ENCODE measurements around the gene SCARB1. TPM values are rescaled to one million over a fixed set of nuclear protein-coding genes. Genes with fewer than 3 reads are reported as not detected.

Gene SCARB1
- total and polyA plus RNA-seq, 2 of the 13 experiments (the other 11 are each of a cell fraction or from before 2014, with no cell fraction given): 63.4 to 160 TPM

DNA sequence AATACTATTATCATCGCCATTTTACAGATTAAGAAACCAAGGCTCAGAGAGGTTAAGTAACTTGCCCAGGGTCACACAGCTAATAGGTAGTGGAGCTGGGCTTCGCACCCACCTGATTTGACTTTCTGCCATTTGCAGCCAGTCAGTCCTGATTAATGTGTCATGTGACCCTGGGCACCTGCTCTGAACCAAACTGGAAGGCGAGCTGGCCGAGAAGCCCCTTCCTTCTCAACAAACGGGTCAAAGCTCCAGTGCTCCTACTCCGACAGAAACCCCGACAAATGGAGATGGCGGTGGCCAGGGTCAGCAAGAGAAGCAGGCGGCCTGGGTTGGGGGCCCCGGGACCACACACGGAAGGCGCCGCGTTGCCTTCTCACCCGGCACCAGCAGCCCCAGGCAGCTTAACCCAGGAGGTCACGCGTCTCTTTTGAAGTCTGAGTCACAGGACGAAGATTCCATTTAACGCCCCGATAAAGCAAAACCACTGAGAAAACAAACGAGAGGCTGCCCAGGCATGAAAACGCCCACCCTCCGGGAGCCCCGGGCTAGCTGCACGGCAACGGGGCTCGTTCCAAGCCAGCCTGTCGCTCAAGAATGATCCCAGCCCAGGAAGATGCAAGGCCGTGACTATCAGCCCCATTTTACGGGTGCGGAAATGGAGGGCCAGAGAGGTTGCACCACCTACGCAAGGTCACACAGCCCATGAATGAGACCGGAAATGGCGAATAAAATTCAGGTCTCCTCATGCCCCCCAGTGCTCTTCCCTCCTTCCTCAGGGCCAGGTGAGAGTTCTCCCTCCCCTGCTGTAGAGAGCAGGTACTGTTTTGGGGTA, 124.8 kb downstream of the SCARB1 start (continued):
- 0 out of 2 replicates have a peak, but pooled peaks have one; percentile 20 for TF ChIP-seq DNMT3B (CRISPR knock-in tag; conservative IDR thresholded peaks at IDR 0.05)
- TF ChIP-seq, protein P1, sequence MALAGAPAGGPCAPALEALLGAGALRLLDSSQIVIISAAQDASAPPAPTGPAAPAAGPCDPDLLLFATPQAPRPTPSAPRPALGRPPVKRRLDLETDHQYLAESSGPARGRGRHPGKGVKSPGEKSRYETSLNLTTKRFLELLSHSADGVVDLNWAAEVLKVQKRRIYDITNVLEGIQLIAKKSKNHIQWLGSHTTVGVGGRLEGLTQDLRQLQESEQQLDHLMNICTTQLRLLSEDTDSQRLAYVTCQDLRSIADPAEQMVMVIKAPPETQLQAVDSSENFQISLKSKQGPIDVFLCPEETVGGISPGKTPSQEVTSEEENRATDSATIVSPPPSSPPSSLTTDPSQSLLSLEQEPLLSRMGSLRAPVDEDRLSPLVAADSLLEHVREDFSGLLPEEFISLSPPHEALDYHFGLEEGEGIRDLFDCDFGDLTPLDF (CRISPR knock-in tag; IDR thresholded peaks at IDR 0.05): no peak
- TF ChIP-seq, protein P2, sequence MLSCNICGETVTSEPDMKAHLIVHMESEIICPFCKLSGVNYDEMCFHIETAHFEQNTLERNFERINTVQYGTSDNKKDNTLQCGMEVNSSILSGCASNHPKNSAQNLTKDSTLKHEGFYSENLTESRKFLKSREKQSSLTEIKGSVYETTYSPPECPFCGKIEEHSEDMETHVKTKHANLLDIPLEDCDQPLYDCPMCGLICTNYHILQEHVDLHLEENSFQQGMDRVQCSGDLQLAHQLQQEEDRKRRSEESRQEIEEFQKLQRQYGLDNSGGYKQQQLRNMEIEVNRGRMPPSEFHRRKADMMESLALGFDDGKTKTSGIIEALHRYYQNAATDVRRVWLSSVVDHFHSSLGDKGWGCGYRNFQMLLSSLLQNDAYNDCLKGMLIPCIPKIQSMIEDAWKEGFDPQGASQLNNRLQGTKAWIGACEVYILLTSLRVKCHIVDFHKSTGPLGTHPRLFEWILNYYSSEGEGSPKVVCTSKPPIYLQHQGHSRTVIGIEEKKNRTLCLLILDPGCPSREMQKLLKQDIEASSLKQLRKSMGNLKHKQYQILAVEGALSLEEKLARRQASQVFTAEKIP (CRISPR knock-in tag; IDR thresholded peaks at IDR 0.05; ENCODE audit: borderline replicate concordance): no peak
- TF ChIP-seq, protein P3, sequence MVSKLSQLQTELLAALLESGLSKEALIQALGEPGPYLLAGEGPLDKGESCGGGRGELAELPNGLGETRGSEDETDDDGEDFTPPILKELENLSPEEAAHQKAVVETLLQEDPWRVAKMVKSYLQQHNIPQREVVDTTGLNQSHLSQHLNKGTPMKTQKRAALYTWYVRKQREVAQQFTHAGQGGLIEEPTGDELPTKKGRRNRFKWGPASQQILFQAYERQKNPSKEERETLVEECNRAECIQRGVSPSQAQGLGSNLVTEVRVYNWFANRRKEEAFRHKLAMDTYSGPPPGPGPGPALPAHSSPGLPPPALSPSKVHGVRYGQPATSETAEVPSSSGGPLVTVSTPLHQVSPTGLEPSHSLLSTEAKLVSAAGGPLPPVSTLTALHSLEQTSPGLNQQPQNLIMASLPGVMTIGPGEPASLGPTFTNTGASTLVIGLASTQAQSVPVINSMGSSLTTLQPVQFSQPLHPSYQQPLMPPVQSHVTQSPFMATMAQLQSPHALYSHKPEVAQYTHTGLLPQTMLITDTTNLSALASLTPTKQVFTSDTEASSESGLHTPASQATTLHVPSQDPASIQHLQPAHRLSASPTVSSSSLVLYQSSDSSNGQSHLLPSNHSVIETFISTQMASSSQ (IDR thresholded peaks at IDR 0.05; ENCODE audit: low read depth): no peak
- TF ChIP-seq, protein P3 (CRISPR knock-in tag; IDR thresholded peaks at IDR 0.05; ENCODE audit: borderline replicate concordance): no peak; the same call in 1 of the 2 replicates
- TF ChIP-seq XBP1 (CRISPR knock-in tag; IDR thresholded peaks at IDR 0.05): no peak
- peak; percentile 33 for TF ChIP-seq TEAD3 (CRISPR knock-in tag; optimal IDR thresholded peaks at IDR 0.05; ENCODE audit: borderline replicate concordance)
- peak; percentile 57 for TF ChIP-seq ZFP36 (IDR thresholded peaks at IDR 0.05; ENCODE audit: borderline replicate concordance, low read depth, low read length, partially characterized antibody)
- TF ChIP-seq EP300 (IDR thresholded peaks at IDR 0.05; ENCODE audit: low read depth in 2 of 2, low read length in 2 of 2): peak in 1 of 2 experiments; percentile 66; a peak in 2 of 4 replicates
- TF ChIP-seq EP300 (CRISPR knock-in tag; IDR thresholded peaks at IDR 0.05; ENCODE audit: borderline replicate concordance): peak; percentile 71; the same call in 1 of the 2 replicates
- TF ChIP-seq CBX1 (IDR thresholded peaks at IDR 0.05; ENCODE audit: low read depth): peak; percentile 39
- TF ChIP-seq BHLHE40 (IDR thresholded peaks at IDR 0.05; ENCODE audit: low read length): peak; percentile 63
- TF ChIP-seq SYNCRIP (IDR thresholded peaks at IDR 0.05; ENCODE audit: insufficient read depth, low read depth, low read length): no peak
- TF ChIP-seq, protein P4, sequence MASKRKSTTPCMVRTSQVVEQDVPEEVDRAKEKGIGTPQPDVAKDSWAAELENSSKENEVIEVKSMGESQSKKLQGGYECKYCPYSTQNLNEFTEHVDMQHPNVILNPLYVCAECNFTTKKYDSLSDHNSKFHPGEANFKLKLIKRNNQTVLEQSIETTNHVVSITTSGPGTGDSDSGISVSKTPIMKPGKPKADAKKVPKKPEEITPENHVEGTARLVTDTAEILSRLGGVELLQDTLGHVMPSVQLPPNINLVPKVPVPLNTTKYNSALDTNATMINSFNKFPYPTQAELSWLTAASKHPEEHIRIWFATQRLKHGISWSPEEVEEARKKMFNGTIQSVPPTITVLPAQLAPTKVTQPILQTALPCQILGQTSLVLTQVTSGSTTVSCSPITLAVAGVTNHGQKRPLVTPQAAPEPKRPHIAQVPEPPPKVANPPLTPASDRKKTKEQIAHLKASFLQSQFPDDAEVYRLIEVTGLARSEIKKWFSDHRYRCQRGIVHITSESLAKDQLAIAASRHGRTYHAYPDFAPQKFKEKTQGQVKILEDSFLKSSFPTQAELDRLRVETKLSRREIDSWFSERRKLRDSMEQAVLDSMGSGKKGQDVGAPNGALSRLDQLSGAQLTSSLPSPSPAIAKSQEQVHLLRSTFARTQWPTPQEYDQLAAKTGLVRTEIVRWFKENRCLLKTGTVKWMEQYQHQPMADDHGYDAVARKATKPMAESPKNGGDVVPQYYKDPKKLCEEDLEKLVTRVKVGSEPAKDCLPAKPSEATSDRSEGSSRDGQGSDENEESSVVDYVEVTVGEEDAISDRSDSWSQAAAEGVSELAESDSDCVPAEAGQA (IDR thresholded peaks at IDR 0.05; ENCODE audit: low read depth): no peak
- TF ChIP-seq, protein P4 (CRISPR knock-in tag; IDR thresholded peaks at IDR 0.05; ENCODE audit: borderline replicate concordance): no peak
